CD4-positive, alpha-beta T cell treated with Interleukin-15 for 1 hour (primary cell): ENCODE data around the gene MYL2.

ENCODE experiments used
- DNase-seq: peaks from one replicate; pipeline ENCODE4 v3.0.0-alpha.2; 2020

MYL2 gene

GRCh38 chr12:110888256-110888991, 32.0 kb downstream of the MYL2 start:
- no peak for DNase-seq

GRCh38 chr12:110885152-110885840, 35.1 kb downstream of the MYL2 start:
- DNase-seq, result no peak

DNA sequence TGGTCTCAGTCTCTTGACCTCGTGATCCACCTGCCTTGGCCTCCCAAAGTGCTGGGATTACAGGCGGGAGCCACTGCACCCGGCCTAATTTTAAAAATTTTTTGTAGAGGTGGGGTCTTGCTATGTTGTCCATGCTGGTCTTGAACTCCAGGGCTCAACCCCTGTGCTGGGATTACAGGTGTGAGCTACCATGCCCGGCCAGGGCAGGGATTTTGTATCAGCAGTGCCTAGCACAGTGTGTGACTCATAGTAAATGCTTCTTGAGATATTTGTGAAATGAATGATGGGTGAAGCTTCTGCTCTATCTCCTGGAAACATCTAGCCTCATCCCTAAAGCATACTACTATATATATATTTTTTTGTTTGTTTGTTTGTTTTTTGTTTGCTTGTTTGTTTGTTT, 37.1 kb downstream of the MYL2 start:
- no peak for DNase-seq

- DNase-seq, result no peak
These were observed 39.7 kb downstream of the MYL2 start for GRCh38 chr12:110880651-110881050.

GRCh38 chr12:110874781-110875180, 45.6 kb downstream of the MYL2 start:
- no peak for DNase-seq

DNA sequence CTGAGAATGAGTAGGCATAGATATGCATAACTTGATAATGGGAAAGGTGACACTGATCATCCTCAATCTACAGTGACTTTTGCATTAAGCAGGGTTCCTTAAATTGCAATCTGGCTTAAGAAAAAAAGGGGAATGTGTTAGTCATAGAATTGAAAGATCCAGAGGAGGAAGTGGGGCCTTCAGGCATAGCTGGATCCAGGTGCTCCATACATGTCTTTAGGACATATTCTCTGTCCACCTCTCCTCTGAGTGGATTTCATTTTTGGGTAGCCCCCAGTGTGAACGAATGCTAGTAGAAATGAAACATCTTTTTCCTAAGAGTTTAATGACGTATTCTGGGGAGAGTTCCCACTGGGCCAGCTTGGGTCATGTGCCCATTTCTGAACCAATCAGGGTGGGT, 46.0 kb downstream of the MYL2 start:
- DNase-seq, result no peak

DNA sequence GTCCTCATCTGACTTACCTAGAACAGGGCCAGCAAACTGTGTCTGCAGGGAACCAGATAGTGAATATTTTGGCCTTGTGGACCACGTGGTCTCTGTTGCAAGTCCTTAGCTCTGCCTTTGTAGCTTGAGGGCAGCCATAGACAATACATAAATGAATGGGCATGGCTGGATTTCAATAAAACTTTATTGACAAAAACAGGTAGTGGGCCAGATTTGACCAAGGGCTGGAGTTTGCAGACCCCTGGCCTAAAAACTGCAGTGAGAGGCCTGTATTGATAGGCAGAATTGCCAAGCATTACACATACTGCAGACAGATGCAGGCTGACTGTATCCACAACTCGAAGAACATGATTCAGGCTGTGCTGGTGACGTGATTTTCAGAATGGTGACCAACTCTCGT, 48.3 kb downstream of the MYL2 start:
- DNase-seq, result no peak

GRCh38 chr12:110869803-110870202, 50.6 kb downstream of the MYL2 start:
- DNase-seq, result no peak

GRCh38 chr12:110869026-110869425, 51.4 kb downstream of the MYL2 start:
- DNase-seq, result no peak

GRCh38 chr12:110865521-110865920, 54.9 kb downstream of the MYL2 start:
- DNase-seq, result no peak

GRCh38 chr12:110863161-110863560, 57.2 kb downstream of the MYL2 start:
- no peak for DNase-seq

- no peak for DNase-seq
These were observed 58.0 kb downstream of the MYL2 start for GRCh38 chr12:110862329-110862728.

DNA sequence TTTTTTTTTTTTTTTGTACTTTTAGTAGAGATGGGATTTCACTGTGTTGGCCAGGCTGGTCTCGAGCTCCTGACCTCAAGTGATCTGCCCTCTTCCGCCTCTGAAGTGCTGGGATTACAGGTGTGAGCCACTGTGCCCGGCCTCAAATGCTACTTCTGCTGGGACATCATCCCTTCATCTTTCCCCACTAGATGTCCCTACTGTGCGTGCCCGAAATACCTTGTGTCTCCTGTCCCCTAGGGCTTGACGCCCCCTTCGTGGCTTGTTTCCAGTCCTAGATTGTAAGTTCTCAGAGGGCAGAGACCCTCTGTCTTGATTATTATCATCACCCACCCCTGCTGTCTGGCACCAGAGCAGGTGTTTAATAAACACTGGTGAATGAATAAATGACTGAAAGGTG, 58.6 kb downstream of the MYL2 start:
- no peak for DNase-seq
